K562 (cell line): ENCODE data around the gene B3GALNT2. TPM values are rescaled to one million over a fixed set of nuclear protein-coding genes. Genes with fewer than 3 reads are reported as not detected.
A peak's percentile ranks its signal among the peaks of the same experiment; 100 is the strongest.

ENCODE experiments used
- ARHGAP35 ChIP-seq: fragments of 450-650 bp; IDR thresholded peaks from 2 replicates; pipeline ENCODE4 v1.6.1; 2018; ENCODE audit not compliant: partially characterized antibody
- ARID1B ChIP-seq: fragments of 450-650 bp; IDR thresholded peaks from 2 replicates; pipeline ENCODE4 v1.6.1; 2016; ENCODE audit warnings: antibody characterized with exemption, mild to moderate bottlenecking, inconsistent platforms
- CBFA2T3 ChIP-seq: fragments of 450-650 bp; IDR thresholded peaks from 2 replicates; pipeline ENCODE4 v1.6.1; 2017
- CCNT2 ChIP-seq: IDR thresholded peaks from 2 replicates; pipeline ENCODE4 v1.6.1; 2011; ENCODE audit warnings: borderline replicate concordance, low read depth, mild to moderate bottlenecking, moderate library complexity, mixed read lengths, low read length; ENCODE audit not compliant: insufficient read length; ENCODE audit errors: extremely low read depth
- HBP1 ChIP-seq: fragments of 450-650 bp; formaldehyde crosslinking; IDR thresholded peaks from 2 replicates; pipeline ENCODE4 v1.4.0; 2022; ENCODE audit warnings: missing genetic modification characterization
- JUNB ChIP-seq: fragments of 450-650 bp; formaldehyde crosslinking; conservative IDR thresholded peaks from 2 replicates; pipeline ENCODE4 v1.4.0; 2020; ENCODE audit warnings: mild to moderate bottlenecking
- NR2F6 ChIP-seq: fragments of 450-650 bp; formaldehyde crosslinking; IDR thresholded peaks from 2 replicates; pipeline ENCODE4 v1.4.0; 2020; ENCODE audit warnings: mild to moderate bottlenecking
- NR3C1 ChIP-seq: sonication (generic); formaldehyde crosslinking; IDR thresholded peaks from 2 replicates; pipeline ENCODE4 v1.8.1; 2022; ENCODE audit warnings: missing genetic modification reagents
- PBX2 ChIP-seq, 2 experiments: IDR thresholded peaks in 1 of 2; conservative IDR thresholded peaks in 1 of 2; 2 replicates each; pipeline ENCODE4 v1.6.1; 2016; ENCODE audit warnings: low read depth in 2 of 2, mild to moderate bottlenecking in 1 of 2, missing compliant biosample characterization in 1 of 2, missing genetic modification characterization in 1 of 2, moderate library complexity in 1 of 2
- RBM25 ChIP-seq: fragments of 200-400 bp; formaldehyde crosslinking; IDR thresholded peaks from 2 replicates; pipeline ENCODE4 v1.6.1; 2018; ENCODE audit warnings: low read length, low read depth, moderate library complexity; ENCODE audit not compliant: severe bottlenecking
- SMARCB1 ChIP-seq: IDR thresholded peaks from 2 replicates; pipeline ENCODE4 v1.6.1; 2011; ENCODE audit warnings: improper control_type of control experiment, low read depth; ENCODE audit not compliant: insufficient read length
- SUPT5H ChIP-seq: fragments of 450-650 bp; IDR thresholded peaks from 2 replicates; pipeline ENCODE4 v1.6.1; 2016
- TCF7L2 ChIP-seq: fragments of 150-350 bp; IDR thresholded peaks from 2 replicates; pipeline ENCODE4 v1.6.1; 2016; ENCODE audit warnings: low read depth, mild to moderate bottlenecking, low read length, moderate library complexity
- U2AF1 ChIP-seq: fragments of 200-400 bp; formaldehyde crosslinking; optimal IDR thresholded peaks from 2 replicates; pipeline ENCODE3; 2017; ENCODE audit warnings: mild to moderate bottlenecking, low read depth, low read length, moderate library complexity
- ZNF318 ChIP-seq, 2 experiments: fragments of 450-650 bp; IDR thresholded peaks; 2 replicates each; pipeline ENCODE4 v1.6.1; 2016; ENCODE audit warnings: mild to moderate bottlenecking in 2 of 2, borderline replicate concordance in 1 of 2, low read depth in 1 of 2, moderate library complexity in 1 of 2
- polyA plus RNA-seq, 8 experiments: library from polyadenylated mRNA; depleted of rRNA in 4 of 8; stranded (reverse) in 5 of 8; unstranded in 3 of 8; fragments of >200 nt; fragmentation: Nextera tagmentation in 2 of 8; fragmentation: Illumina TruSeq in 1 of 8; extraction: Ambion mirVana in 2 of 8; extraction: Trizol in 1 of 8; gene quantifications; 2 replicates each; pipeline versions ENCODE4 v1.2.1 to v1.2.3, GENCODE V29; 2011 to 2014; ENCODE audit warnings: inconsistent platforms in 1 of 8, missing spikeins in 1 of 8
- total RNA-seq, 7 experiments: library from RNA; depleted of rRNA in 6 of 7; stranded (reverse); fragments of >200 nt in 6 of 7; fragmentation: Illumina TruSeq in 2 of 7; extraction: Trizol in 2 of 7; gene quantifications; 2 replicates each; pipeline versions ENCODE4 v1.2.1 to v1.2.3, GENCODE V29; 2011 to 2021; ENCODE audit warnings: low replicate concordance in 1 of 7

The B3GALNT2 gene
- total and polyA plus RNA-seq, 9 of the 15 experiments (the other 6 are each of a cell fraction or from before 2014, with no cell fraction given), result 2.0 to 31.7 (median 22.9) TPM

GRCh38 chr1:235504122-235504493 is at the start of gene B3GALNT2 (continued):
- TF ChIP-seq RBM25 (peak; percentile 37), SUPT5H (peak; percentile 74), NR3C1 (0 out of 2 replicates have a peak, but pooled peaks have one; percentile 90), ZNF318 (IDR thresholded peaks at IDR 0.05; ENCODE audit: borderline replicate concordance in 1 of 2, low read depth in 1 of 2) (no peak), PBX2 (CRISPR knock-in tag; IDR thresholded peaks at IDR 0.05; ENCODE audit: low read depth) (no peak), PBX2 (tag; conservative IDR thresholded peaks at IDR 0.05; ENCODE audit: low read depth) (no peak), HBP1 (CRISPR knock-in tag) (0 out of 2 replicates have a peak, but pooled peaks have one; percentile 41), NR2F6 (CRISPR knock-in tag) (peak; percentile 30; the same call in 1 of the 2 replicates), SMARCB1 (peak; percentile 56), CBFA2T3 (no peak), ARHGAP35 (no peak), CCNT2 (peak; percentile 80), ARID1B (no peak), TCF7L2 (no peak), U2AF1 (peak; percentile 92), JUNB (CRISPR knock-in tag) (0 out of 2 replicates have a peak, but pooled peaks have one; percentile 6)
